ENCODE results near the gene USP50. TPM values are rescaled to one million over a fixed set of nuclear protein-coding genes. Genes with fewer than 3 reads are reported as not detected.
"Not testable (repeated sequence)": the region's sequence is repeated elsewhere in the genome, so short reads cannot be mapped to it uniquely, and the experiment has no call there.

The USP50 gene
- polyA plus RNA-seq (2014; cell fraction: cytosol; rRNA removed), result not detected in 2 replicates
- not detected in 2 replicates for polyA plus RNA-seq (2014; cell fraction: nucleus; rRNA removed)

GRCh38 chr15:50546566-50546965, at the start of gene USP50:
USP50 (minus strand) TSS chr15:50546666; CDS start chr15:50546525, 141 bp downstream.
- no peak for DNase-seq (ENCODE audit: low spot score)

GRCh38 chr15:50594311-50594710, 47.8 kb upstream of the USP50 start:
- no peak for DNase-seq (ENCODE audit: low spot score)

- no peak for DNase-seq (ENCODE audit: low spot score)
Measured at GRCh38 chr15:50593761-50594160, 47.3 kb upstream of the USP50 start.

- DNase-seq (ENCODE audit: low spot score), result no peak
Measured at GRCh38 chr15:50590288-50590687, 43.8 kb upstream of the USP50 start.

- DNase-seq (ENCODE audit: low spot score), result no peak
Measured at GRCh38 chr15:50577492-50577891, 31.0 kb upstream of the USP50 start.

- DNase-seq (ENCODE audit: low spot score), result no peak
Measured at GRCh38 chr15:50576166-50576565, 29.7 kb upstream of the USP50 start.

GRCh38 chr15:50573842-50574241, 27.4 kb upstream of the USP50 start:
- not testable (repeated sequence) for DNase-seq (ENCODE audit: low spot score)

- no peak for DNase-seq (ENCODE audit: low spot score)
Measured at GRCh38 chr15:50563756-50564155, 17.3 kb upstream of the USP50 start.

- DNase-seq (ENCODE audit: low spot score), result no peak
Measured at GRCh38 chr15:50562735-50563640, 16.5 kb upstream of the USP50 start.

GRCh38 chr15:50558012-50558411, 11.5 kb upstream of the USP50 start:
- no peak for DNase-seq (ENCODE audit: low spot score)

- DNase-seq (ENCODE audit: low spot score), result no peak
Measured at GRCh38 chr15:50556642-50557371, 10.3 kb upstream of the USP50 start.

GRCh38 chr15:50552238-50552637, 5.8 kb upstream of the USP50 start:
- DNase-seq (ENCODE audit: low spot score), result no peak

- no peak for DNase-seq (ENCODE audit: low spot score)
Measured at GRCh38 chr15:50549326-50549725, 2.9 kb upstream of the USP50 start.

GRCh38 chr15:50544368-50544767, 2.1 kb downstream of the USP50 start:
- no peak for DNase-seq (ENCODE audit: low spot score)

GRCh38 chr15:50543556-50543955, 2.9 kb downstream of the USP50 start:
- no peak for DNase-seq (ENCODE audit: low spot score)

- DNase-seq (ENCODE audit: low spot score), result no peak
Measured at GRCh38 chr15:50542887-50543210, 3.6 kb downstream of the USP50 start.

GRCh38 chr15:50531766-50532165, 14.7 kb downstream of the USP50 start:
- DNase-seq (ENCODE audit: low spot score), result no peak

GRCh38 chr15:50531163-50531562, 15.3 kb downstream of the USP50 start:
- no peak for DNase-seq (ENCODE audit: low spot score)

- no peak for DNase-seq (ENCODE audit: low spot score)
Measured at GRCh38 chr15:50523851-50524251, 22.6 kb downstream of the USP50 start.

GRCh38 chr15:50519740-50520425, 26.6 kb downstream of the USP50 start:
- no peak for DNase-seq (ENCODE audit: low spot score)

GRCh38 chr15:50513001-50513400, 33.5 kb downstream of the USP50 start:
- DNase-seq (ENCODE audit: low spot score), result no peak

- no peak for DNase-seq (ENCODE audit: low spot score)
Measured at GRCh38 chr15:50506121-50506520, 40.3 kb downstream of the USP50 start.
